GM19240 (cell line): Measurements from ENCODE around the gene PRDM8.
"Not testable (repeated sequence)": the region's sequence is repeated elsewhere in the genome, so short reads cannot be mapped to it uniquely, and the experiment has no call there.

Source experiments
- DNase-seq: peaks from one replicate; pipeline ENCODE4 v3.0.0; 2011; ENCODE audit warnings: low spot score; ENCODE audit not compliant: insufficient read length

PRDM8 gene

GRCh38 chr4:80225595-80225994, 28.3 kb downstream of the PRDM8 start:
- no peak for DNase-seq

GRCh38 chr4:80226094-80226493, 28.8 kb downstream of the PRDM8 start:
- DNase-seq: no peak

- no peak for DNase-seq
Measured at GRCh38 chr4:80228460-80228859, 31.2 kb downstream of the PRDM8 start.

- no peak for DNase-seq
Measured at GRCh38 chr4:80229128-80229527, 31.8 kb downstream of the PRDM8 start.

GRCh38 chr4:80229590-80229989, 32.3 kb downstream of the PRDM8 start:
- DNase-seq: no peak

- no peak for DNase-seq
Measured at GRCh38 chr4:80231180-80231579, 33.9 kb downstream of the PRDM8 start.

- no peak for DNase-seq
Measured at GRCh38 chr4:80232707-80233370, 35.5 kb downstream of the PRDM8 start.

GRCh38 chr4:80233390-80233789, 36.1 kb downstream of the PRDM8 start:
- DNase-seq: no peak

GRCh38 chr4:80235451-80235850, 38.1 kb downstream of the PRDM8 start:
- DNase-seq: no peak

GRCh38 chr4:80237992-80238391, 40.7 kb downstream of the PRDM8 start:
- no peak for DNase-seq

GRCh38 chr4:80239480-80240150, 42.3 kb downstream of the PRDM8 start:
- DNase-seq: no peak

GRCh38 chr4:80240976-80241375, 43.7 kb downstream of the PRDM8 start:
- no peak for DNase-seq

- no peak for DNase-seq
Measured at GRCh38 chr4:80243274-80244018, 46.1 kb downstream of the PRDM8 start.

- not testable (repeated sequence) for DNase-seq
Measured at GRCh38 chr4:80247484-80247883, 50.2 kb downstream of the PRDM8 start.

GRCh38 chr4:80249144-80249543, 51.8 kb downstream of the PRDM8 start:
- DNase-seq: no peak

- no peak for DNase-seq
Measured at GRCh38 chr4:80252427-80252826, 55.1 kb downstream of the PRDM8 start.

- no peak for DNase-seq
Measured at GRCh38 chr4:80252953-80253352, 55.6 kb downstream of the PRDM8 start.

GRCh38 chr4:80253510-80253909, 56.2 kb downstream of the PRDM8 start:
- no peak for DNase-seq
